ENCODE data around the gene TRIM34.
A peak's percentile ranks its signal among the peaks of the same experiment; 100 is the strongest.
"Not testable (repeated sequence)": the region's sequence is repeated elsewhere in the genome, so short reads cannot be mapped to it uniquely, and the experiment has no call there.

The TRIM34 gene

DNA sequence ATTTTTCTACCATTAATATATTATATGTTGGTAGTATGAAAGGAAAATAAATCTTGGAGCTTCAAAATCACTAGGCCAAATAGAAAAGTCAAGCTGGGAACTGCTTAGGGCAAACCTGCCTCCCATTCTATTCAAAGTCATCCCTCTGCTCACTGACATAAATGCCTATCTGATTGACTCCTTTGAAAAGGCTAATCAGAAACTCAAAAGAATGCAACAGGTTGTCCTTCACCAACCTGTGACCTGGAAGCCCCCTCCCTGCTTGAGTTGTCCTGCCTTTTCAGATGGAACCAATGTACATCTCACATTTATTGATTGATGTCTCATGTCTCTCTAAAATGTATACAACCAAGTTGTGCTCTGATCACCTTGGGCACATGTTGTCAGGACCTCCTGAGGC is 3.2 kb upstream of the TRIM34 start:
- DNase-seq = no peak

- no peak for DNase-seq
These were observed 2.0 kb upstream of the TRIM34 start for GRCh38 chr11:5622802-5623201.

- DNase-seq = no peak
These were observed 480 bp downstream of the TRIM34 start for GRCh38 chr11:5625281-5625680.

GRCh38 chr11:5626196-5626595 is 1.4 kb downstream of the TRIM34 start:
- peak in 1 of 2 donors; percentile 46 for DNase-seq

DNA sequence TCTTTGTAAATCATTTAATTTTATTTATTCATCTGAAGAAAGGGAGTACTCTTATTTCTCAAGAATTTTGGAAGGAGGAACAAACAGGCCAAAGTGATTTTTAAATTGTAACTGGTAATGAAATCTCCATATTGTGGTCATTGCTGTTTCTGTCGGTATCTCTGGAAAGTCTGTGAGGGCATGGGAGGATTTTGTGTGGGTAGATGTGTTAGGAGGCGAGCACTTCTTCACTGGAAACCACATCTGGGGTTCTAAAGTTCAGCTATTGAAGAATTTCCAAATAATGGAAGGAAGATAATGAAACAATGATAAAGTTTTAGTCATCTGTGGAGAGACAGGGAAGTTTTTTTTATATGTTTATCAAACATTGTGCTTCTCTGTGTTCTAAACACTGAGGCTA is 6.6 kb downstream of the TRIM34 start:
- DNase-seq = peak; percentile 62 to 69

GRCh38 chr11:5631969-5632635 is 7.3 kb downstream of the TRIM34 start:
- DNase-seq = peak; percentile 17 to 20

DNA sequence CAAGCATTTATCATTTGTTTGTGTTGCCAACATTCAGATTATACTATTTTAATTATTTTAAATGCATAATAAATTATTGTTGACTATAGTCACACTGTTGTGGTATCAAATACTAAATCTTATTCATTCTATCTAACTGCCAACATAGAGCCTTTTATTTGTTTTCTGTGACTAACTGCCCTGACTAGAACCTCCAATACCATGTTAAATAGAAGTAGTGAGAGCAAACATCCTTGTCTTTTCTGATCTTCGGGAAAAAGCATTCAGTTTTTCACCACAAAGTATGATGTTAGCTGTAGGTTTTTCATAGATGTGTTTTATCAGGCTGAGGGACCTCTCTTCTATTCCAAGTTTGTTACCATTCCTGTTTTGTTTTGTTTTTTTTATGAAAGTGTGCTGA is 15.2 kb downstream of the TRIM34 start:
- no peak for DNase-seq

- DNase-seq = no peak
These were observed 18.8 kb downstream of the TRIM34 start for GRCh38 chr11:5643585-5643984.

DNA sequence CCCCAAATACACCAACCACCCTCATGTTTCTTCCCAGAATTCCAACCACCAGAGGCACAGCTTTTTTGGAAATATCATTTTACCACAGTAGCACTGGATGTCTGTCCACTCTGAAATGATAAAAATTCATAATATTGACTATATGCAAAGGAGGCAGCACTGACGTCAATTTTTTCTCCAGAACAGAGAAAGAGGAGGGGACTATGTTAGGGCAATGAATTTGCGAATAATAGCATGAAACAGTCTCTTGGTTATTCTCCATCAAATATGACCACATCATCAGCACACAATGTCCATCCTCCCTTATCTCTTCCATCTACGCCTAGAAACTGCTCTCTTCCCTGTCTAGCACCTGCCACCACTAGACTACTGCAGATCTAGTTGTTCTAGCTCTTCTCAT is 21.3 kb downstream of the TRIM34 start:
- no peak for DNase-seq

DNA sequence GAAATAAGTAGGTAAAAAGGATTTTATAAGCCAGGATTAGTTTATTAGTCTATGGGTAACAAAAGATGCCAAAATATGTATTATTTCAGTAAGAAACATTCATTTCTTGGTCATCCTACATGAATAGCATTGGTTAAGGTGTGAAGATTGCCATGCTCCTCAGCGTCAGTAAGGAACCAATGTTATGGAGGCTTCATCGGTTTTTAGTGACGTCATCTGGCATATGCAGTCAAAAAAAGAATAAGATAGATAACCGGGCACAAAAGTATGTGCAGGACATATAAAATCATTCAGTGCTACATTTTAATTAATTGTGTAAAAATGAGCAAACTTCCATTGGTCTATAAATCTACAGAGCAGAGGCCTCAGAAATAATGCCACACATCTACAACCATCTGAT is 30.7 kb downstream of the TRIM34 start:
- no peak for DNase-seq

DNA sequence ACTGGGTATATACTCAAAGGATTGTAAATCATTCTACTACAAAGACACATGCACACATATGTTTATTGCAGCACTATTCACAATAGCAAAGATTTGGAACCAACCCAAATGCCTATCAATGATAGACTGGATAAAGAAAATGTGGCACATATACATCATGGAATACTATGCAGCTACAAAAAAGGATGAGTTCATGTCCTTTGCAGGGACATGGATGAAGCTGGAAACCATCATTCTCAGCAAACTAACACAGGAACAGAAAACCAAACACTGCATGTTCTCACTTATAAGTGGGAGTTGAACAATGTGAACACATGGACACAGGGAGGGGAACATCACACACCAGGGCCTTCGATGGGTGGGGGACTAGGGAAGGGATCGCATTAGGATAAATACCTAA is 32.2 kb downstream of the TRIM34 start:
- not testable (repeated sequence) for DNase-seq

DNA sequence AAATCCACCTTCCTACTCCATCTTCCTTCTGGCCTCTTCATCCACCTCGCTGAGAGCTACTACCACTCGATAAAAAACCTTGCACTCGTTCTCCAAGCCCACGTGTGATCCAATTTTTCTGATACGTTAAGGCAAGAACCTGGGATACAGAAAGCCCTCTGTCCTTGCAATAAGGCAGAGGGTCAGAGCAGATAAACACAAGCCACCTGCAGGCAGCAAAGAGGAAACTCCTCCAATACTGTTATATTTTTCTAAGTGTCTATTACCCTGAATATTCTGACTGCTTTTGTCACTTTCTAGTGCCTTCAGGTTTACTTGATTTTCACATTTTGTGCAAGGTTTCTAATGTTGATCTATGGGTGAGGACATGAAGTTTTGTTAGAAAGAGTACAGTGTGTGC is 33.5 kb downstream of the TRIM34 start:
- no peak for DNase-seq

- no peak for DNase-seq
These were observed 38.7 kb downstream of the TRIM34 start for GRCh38 chr11:5663511-5663910.

DNA sequence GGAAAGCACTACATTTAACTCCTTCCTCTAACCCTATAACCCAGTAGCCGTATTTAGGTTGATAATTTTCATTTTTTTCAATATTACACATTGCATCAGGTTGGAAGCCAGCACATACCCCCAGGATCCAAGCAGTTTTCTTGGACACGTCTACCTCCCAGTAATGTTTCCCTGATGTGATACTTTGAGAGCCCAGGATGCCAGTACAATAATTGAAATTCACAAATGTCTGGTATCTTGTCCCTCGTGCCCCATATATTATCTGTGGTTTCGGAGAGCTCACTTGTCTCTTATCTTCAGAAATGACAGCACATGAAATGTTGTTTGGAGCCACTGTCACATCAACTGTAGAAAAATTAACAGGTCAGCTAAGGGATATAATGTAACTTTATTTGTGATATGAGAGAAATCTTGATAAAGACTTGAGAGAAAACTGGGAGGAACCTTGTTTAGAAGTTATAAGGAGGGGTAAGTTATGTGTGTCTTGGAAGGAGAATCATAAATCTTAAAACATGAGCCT is 40.3 kb downstream of the TRIM34 start:
- no peak for DNase-seq

- no peak for DNase-seq
These were observed 41.1 kb downstream of the TRIM34 start for GRCh38 chr11:5665746-5666401.

DNA sequence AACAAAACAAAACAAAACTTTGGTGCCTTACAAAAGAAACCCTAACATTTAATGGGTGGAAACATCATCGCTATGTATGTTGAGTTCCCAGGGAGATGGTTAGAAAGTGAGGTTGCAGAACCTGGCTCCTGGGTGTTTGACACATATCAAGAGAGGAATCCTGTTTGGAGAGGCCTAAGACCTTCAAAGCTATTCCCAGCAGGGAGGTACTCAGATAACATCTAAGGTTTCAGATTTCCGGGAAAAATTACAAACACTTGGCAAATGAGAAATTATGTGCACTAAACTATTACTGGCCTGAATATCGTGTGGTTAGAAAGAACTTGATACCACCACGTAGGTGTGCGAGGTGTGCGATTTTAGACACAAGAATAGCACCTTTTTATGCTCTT is 41.6 kb downstream of the TRIM34 start:
- no peak for DNase-seq

GRCh38 chr11:5671831-5672230 is 47.0 kb downstream of the TRIM34 start:
- no peak for DNase-seq

GRCh38 chr11:5674391-5674790 is 49.6 kb downstream of the TRIM34 start:
- DNase-seq = no peak

DNA sequence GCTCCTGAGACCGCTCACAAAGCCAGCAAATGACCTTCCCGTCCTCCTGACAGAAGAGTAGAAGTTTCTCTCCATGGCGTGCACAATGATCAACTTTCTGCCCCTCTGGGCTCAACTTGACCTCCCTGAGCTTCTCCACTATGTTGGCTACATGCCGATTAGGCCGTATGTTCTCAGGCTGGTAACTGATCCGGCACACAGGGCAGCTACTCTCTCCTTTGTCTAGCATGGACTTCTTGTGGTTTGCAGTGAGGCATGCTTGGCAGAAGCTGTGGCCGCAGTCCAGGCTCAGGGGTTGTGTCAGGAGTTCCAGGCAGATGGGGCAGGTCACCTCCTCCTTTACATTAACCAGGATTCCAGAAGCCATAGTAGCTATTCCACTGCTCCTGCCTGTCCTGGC is 55.0 kb downstream of the TRIM34 start:
- no peak for DNase-seq

- not testable (repeated sequence) for DNase-seq
These were observed 58.2 kb downstream of the TRIM34 start for GRCh38 chr11:5682890-5683441.

DNA sequence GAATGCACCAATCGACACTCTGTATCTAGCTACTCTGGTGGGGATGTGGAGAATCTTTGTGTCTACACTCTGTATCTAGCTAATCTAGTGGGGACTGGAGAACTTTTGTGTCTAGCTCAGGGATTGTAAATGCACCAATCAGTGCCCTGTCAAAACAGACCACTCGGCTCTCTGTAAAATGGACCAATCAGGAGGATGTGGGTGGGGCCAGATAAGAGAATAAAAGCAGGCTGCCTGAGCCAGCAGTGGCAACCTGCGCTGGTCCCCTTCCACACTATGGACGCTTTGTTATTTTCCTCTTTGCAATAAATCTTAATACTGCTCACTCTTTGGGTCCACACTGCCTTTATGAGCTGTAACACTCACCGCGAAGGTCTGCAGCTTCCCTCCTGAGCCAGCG is 58.8 kb downstream of the TRIM34 start:
- not testable (repeated sequence) for DNase-seq

DNA sequence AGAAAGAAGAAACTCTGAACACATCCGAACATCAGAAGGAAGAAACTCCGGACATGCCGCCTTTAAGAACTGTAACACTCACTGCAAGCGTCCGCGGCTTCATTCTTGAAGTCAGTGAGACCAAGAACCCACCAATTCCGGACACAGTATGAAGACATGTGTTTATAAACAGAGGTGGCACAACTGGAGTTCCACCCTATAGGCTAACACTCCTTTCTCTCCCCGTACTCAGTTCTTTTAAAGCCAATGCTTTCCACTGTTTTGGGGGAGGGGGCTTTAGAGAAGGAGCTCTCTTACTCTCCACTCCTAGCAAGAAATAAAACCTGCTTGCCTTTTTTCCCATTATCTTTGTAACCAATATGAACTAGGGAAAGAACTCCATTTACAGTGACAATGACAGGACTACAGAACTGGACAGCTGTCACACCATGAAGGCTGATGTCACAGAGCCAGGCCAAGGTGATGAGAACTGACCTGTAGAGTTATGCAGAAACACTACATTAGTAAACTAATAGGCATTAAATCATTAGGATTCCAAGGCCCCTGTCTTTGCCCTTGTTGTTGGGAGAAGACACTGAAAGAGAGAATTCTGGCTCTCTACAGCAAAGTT is 59.3 kb downstream of the TRIM34 start:
- DNase-seq = no peak

- peak; percentile 88 to 90 for DNase-seq
These were observed 60.0 kb downstream of the TRIM34 start, which contains the start of gene TRIM5 for GRCh38 chr11:5684646-5685362. Gene TRIM5, minus strand, starts transcription at chr11:5685074. Its CDS starts 4,897 bp downstream, at chr11:5680177.

Measured in inflammatory macrophage (primary cell).